H9 (cell line): ENCODE data around the gene SPACA5. TPM values are rescaled to one million over a fixed set of nuclear protein-coding genes. Genes with fewer than 3 reads are reported as not detected.

ENCODE experiments used
- DNase-seq: peaks from one replicate; pipeline ENCODE4 v3.0.0-alpha.2; 2017
- H2AFZ ChIP-seq: one replicate; pipeline ENCODE4 v1.6.1; 2013; ENCODE audit warnings: mild to moderate bottlenecking, low read length, control low read depth, moderate library complexity
- H2AK5ac ChIP-seq: 2 replicates; pipeline ENCODE4 v1.6.1; 2013; ENCODE audit warnings: low read length, control low read depth, mixed read lengths; ENCODE audit not compliant: insufficient read length
- H2BK120ac ChIP-seq: one replicate; pipeline ENCODE4 v1.6.1; 2013; ENCODE audit warnings: low read depth, mild to moderate bottlenecking, low read length, control low read depth, inconsistent platforms; ENCODE audit not compliant: poor library complexity, severe bottlenecking
- H2BK12ac ChIP-seq: 2 replicates; pipeline ENCODE4 v1.6.1; 2013; ENCODE audit warnings: low read length, control low read depth, mixed read lengths, low read depth; ENCODE audit not compliant: insufficient read length
- H2BK15ac ChIP-seq: 2 replicates; pipeline ENCODE4 v1.6.1; 2013; ENCODE audit warnings: low read depth, low read length, control low read depth
- H2BK20ac ChIP-seq: one replicate; pipeline ENCODE4 v1.6.1; 2013; ENCODE audit warnings: low read depth, mild to moderate bottlenecking, low read length, control low read depth, inconsistent platforms; ENCODE audit not compliant: poor library complexity, severe bottlenecking
- H2BK5ac ChIP-seq: 2 replicates; pipeline ENCODE4 v1.6.1; 2013; ENCODE audit warnings: low read length, control low read depth, mixed read lengths; ENCODE audit not compliant: insufficient read length
- H3K14ac ChIP-seq: 2 replicates; pipeline ENCODE4 v1.6.1; 2013; ENCODE audit warnings: low read length, control low read depth; ENCODE audit not compliant: insufficient read depth
- H3K18ac ChIP-seq: 2 replicates; pipeline ENCODE4 v1.6.1; 2013; ENCODE audit warnings: low read depth, mild to moderate bottlenecking, mixed read lengths, low read length, control low read depth; ENCODE audit not compliant: insufficient read length
- H3K23ac ChIP-seq: 2 replicates; pipeline ENCODE4 v1.6.1; 2013; ENCODE audit warnings: low read length, control low read depth, mixed read lengths, low read depth; ENCODE audit not compliant: insufficient read length
- H3K23me2 ChIP-seq: 2 replicates; pipeline ENCODE4 v1.6.1; 2013; ENCODE audit warnings: low read depth, mild to moderate bottlenecking, mixed read lengths, low read length, control low read depth; ENCODE audit not compliant: insufficient read length, poor library complexity, severe bottlenecking
- H3K27ac ChIP-seq: 2 replicates; pipeline ENCODE4 v1.5.1; 2013; ENCODE audit warnings: low read length, control low read depth, mixed read lengths, low read depth; ENCODE audit not compliant: insufficient read length
- H3K27me3 ChIP-seq: 2 replicates; pipeline ENCODE4 v1.6.1; 2013; ENCODE audit warnings: low read length, control low read depth, inconsistent platforms; ENCODE audit not compliant: insufficient read depth
- H3K4ac ChIP-seq: 2 replicates; pipeline ENCODE4 v1.6.1; 2013; ENCODE audit warnings: low read depth, mild to moderate bottlenecking, control low read depth, inconsistent platforms, low read length, moderate library complexity
- H3K4me1 ChIP-seq: 2 replicates; pipeline ENCODE4 v1.6.1; 2013; ENCODE audit warnings: low read length, control low read depth, inconsistent platforms; ENCODE audit not compliant: insufficient read depth
- H3K4me2 ChIP-seq: 2 replicates; pipeline ENCODE4 v1.6.1; 2013; ENCODE audit warnings: low read length, control low read depth, mixed read lengths; ENCODE audit not compliant: insufficient read length, insufficient read depth
- H3K56ac ChIP-seq: 2 replicates; pipeline ENCODE4 v1.6.1; 2013; ENCODE audit warnings: low read depth, mild to moderate bottlenecking, mixed read lengths, low read length, control low read depth; ENCODE audit not compliant: insufficient read length
- H3K79me1 ChIP-seq: 2 replicates; pipeline ENCODE4 v1.6.1; 2013; ENCODE audit warnings: low read depth, mild to moderate bottlenecking, moderate library complexity, low read length, control low read depth, inconsistent platforms; ENCODE audit not compliant: insufficient read depth, poor library complexity, severe bottlenecking
- H3K79me2 ChIP-seq: 2 replicates; pipeline ENCODE4 v1.6.1; 2013; ENCODE audit warnings: low read length, control low read depth, inconsistent platforms; ENCODE audit not compliant: insufficient read depth
- H3K9ac ChIP-seq: 2 replicates; pipeline ENCODE4 v1.6.1; 2013; ENCODE audit warnings: low read length, control low read depth, mixed read lengths; ENCODE audit not compliant: insufficient read length; ENCODE audit errors: extremely low read depth
- H3K9me3 ChIP-seq: one replicate; pipeline ENCODE4 v1.6.1; 2013; ENCODE audit warnings: low read depth, low read length, inconsistent platforms; ENCODE audit not compliant: control insufficient read depth
- H3T11ph ChIP-seq: one replicate; pipeline ENCODE4 v1.6.1; 2013; ENCODE audit warnings: mild to moderate bottlenecking, low read length, control low read depth, inconsistent platforms
- H4K20me1 ChIP-seq: one replicate; pipeline ENCODE4 v1.6.1; 2013; ENCODE audit not compliant: control insufficient read depth, insufficient read length, insufficient read depth
- H4K5ac ChIP-seq: 2 replicates; pipeline ENCODE4 v1.6.1; 2013; ENCODE audit warnings: low read depth, mild to moderate bottlenecking, mixed read lengths, low read length, control low read depth; ENCODE audit not compliant: insufficient read length
- H4K8ac ChIP-seq: replicated peaks from 2 replicates; pipeline ENCODE4 v1.6.1; 2013; ENCODE audit warnings: low read length, control low read depth, mixed read lengths, low read depth; ENCODE audit not compliant: insufficient read length
- H4K91ac ChIP-seq: 2 replicates; pipeline ENCODE4 v1.6.1; 2013; ENCODE audit warnings: low read depth, mild to moderate bottlenecking, moderate library complexity, mixed read lengths, low read length, control low read depth; ENCODE audit not compliant: insufficient read length
- H3K27ac Mint-ChIP-seq, 3 experiments: 2 replicates in 2 of 3; 3 replicates in 1 of 3; pipeline ENCODE4 v1.8.0; 2020 to 2021; ENCODE audit warnings: mixed read lengths in 3 of 3, mild to moderate bottlenecking in 1 of 3, moderate library complexity in 1 of 3
- H3K27me3 Mint-ChIP-seq: 2 replicates; pipeline ENCODE4 v1.8.0; 2021; ENCODE audit warnings: low read depth, mild to moderate bottlenecking, moderate library complexity, mixed read lengths
- H3K36me3 Mint-ChIP-seq, 3 experiments: 2 replicates in 2 of 3; 3 replicates in 1 of 3; pipeline ENCODE4 v1.8.0; 2020 to 2021; ENCODE audit warnings: low read depth in 3 of 3, mixed read lengths in 3 of 3; ENCODE audit not compliant: insufficient read depth in 1 of 3
- H3K4me1 Mint-ChIP-seq, 2 experiments: 2 replicates each; pipeline ENCODE4 v1.8.0; 2020; ENCODE audit warnings: mixed read lengths in 2 of 2
- H3K4me3 Mint-ChIP-seq, 2 experiments: 2 replicates in 1 of 2; 3 replicates in 1 of 2; pipeline ENCODE4 v1.8.0; 2020 to 2021; ENCODE audit warnings: mild to moderate bottlenecking in 2 of 2, mixed read lengths in 2 of 2, moderate library complexity in 1 of 2
- H3K9me3 Mint-ChIP-seq, 2 experiments: 2 replicates in 1 of 2; 3 replicates in 1 of 2; pipeline ENCODE4 v1.8.0; 2020; ENCODE audit warnings: mild to moderate bottlenecking in 2 of 2, mixed read lengths in 2 of 2, moderate library complexity in 1 of 2
- WGBS: extraction: QIAGEN DNeasy Blood & Tissue Kit; methylation state at CpG from one replicate; pipeline ENCODE4 v1.1.7; 2013; ENCODE audit warnings: missing lambda C conversion rate, low lambda C conversion rate, mixed read lengths; ENCODE audit not compliant: insufficient read length; ENCODE audit errors: extremely low coverage; 5-methylcytosine and 5-hydroxymethylcytosine counted together
- total RNA-seq: library from RNA; stranded (reverse); gene quantifications from 2 replicates; pipeline ENCODE4 v1.2.1, GENCODE V29; 2021
- TF ChIP-seq, protein P1 (sequence below): fragments of 200-600 bp; sonication (generic); conservative IDR thresholded peaks from 3 replicates; pipeline ENCODE4 v1.8.0; 2021; ENCODE audit warnings: antibody characterized with exemption, mild to moderate bottlenecking

Gene SPACA5
- total RNA-seq, 1 experiment from 2014 or later = not detected

DNA sequence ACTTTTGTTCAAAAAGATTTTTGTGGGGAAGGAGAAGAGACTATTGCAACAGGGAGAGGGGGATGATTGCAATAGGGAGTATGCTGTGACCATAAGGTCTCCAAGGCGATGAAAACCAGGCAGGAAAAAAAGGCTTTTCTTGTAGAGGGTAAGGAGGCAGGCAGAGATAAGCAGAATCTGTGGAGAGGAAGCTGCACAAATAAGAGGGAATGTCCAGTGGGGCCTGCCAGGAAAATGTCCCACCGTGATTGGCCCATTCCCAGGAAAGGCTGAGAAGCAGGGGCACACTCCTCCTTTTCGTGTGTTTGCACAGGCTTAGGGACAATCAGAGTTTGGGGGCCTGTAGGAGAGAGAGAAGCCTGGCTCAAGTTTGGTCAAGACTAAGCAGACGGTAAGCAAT is 29.1 kb downstream of the SPACA5 start:
- no peak overlapping the region for H4K5ac ChIP-seq
- peaks cover 58 to 61% of the 10 kb centered on the region in 2 experiments for H3K9me3 Mint-ChIP-seq
- WGBS = no CpG with 5 or more reads among the region's 4 CpGs
- no peaks in the 10 kb centered on the region for H4K20me1 ChIP-seq
- no peak overlapping the region for H3K9ac ChIP-seq
- H3K36me3 Mint-ChIP-seq = peaks cover 0 to 8% (median 8%) of the 10 kb centered on the region in 3 experiments; a peak in 4 of 7 replicates
- no peak overlapping the region for H3K14ac ChIP-seq
- H3K4me1 ChIP-seq = no peaks in the 10 kb centered on the region
- no peaks in the 10 kb centered on the region for H3K23me2 ChIP-seq
- no peaks in the 10 kb centered on the region; the same call in 1 of the 2 replicates for H3K27me3 Mint-ChIP-seq
- H4K91ac ChIP-seq = no peak overlapping the region
- H3K4me2 ChIP-seq = no peak overlapping the region
- H3K18ac ChIP-seq = no peak overlapping the region
- H3K4me1 Mint-ChIP-seq = no peaks in the 10 kb centered on the region
- no peaks in the 10 kb centered on the region for H3K79me1 ChIP-seq
- H4K8ac ChIP-seq = no peak overlapping the region
- H2AK5ac ChIP-seq = no peak overlapping the region
- H3K27ac ChIP-seq = no peak overlapping the region
- H3K27ac Mint-ChIP-seq = no peak overlapping the region
- no peak overlapping the region for H3K56ac ChIP-seq
- H2BK15ac ChIP-seq = no peak overlapping the region
- no peak overlapping the region for H3K4ac ChIP-seq
- H2AFZ ChIP-seq = no peak overlapping the region
- H3K4me3 Mint-ChIP-seq = no peak overlapping the region
- H3K27me3 ChIP-seq = no peaks in the 10 kb centered on the region
- H2BK20ac ChIP-seq = no peak overlapping the region
- TF ChIP-seq, protein P1, sequence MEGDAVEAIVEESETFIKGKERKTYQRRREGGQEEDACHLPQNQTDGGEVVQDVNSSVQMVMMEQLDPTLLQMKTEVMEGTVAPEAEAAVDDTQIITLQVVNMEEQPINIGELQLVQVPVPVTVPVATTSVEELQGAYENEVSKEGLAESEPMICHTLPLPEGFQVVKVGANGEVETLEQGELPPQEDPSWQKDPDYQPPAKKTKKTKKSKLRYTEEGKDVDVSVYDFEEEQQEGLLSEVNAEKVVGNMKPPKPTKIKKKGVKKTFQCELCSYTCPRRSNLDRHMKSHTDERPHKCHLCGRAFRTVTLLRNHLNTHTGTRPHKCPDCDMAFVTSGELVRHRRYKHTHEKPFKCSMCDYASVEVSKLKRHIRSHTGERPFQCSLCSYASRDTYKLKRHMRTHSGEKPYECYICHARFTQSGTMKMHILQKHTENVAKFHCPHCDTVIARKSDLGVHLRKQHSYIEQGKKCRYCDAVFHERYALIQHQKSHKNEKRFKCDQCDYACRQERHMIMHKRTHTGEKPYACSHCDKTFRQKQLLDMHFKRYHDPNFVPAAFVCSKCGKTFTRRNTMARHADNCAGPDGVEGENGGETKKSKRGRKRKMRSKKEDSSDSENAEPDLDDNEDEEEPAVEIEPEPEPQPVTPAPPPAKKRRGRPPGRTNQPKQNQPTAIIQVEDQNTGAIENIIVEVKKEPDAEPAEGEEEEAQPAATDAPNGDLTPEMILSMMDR = no peak
- no peak for DNase-seq
- H2BK12ac ChIP-seq = no peak overlapping the region
- no peaks in the 10 kb centered on the region for H3K79me2 ChIP-seq
- no peak overlapping the region for H2BK120ac ChIP-seq
- no peak overlapping the region for H3K23ac ChIP-seq
- no peak overlapping the region for H3T11ph ChIP-seq
- peaks cover 37% of the 10 kb centered on the region for H3K9me3 ChIP-seq
- no peak overlapping the region for H2BK5ac ChIP-seq
